GM19351 (cell line): ENCODE results near the gene IZUMO4.
"Not testable (repeated sequence)": the region's sequence is repeated elsewhere in the genome, so short reads cannot be mapped to it uniquely, and the experiment has no call there.

ENCODE experiments used
- ATAC-seq: cut with Tn5 transposase; IDR thresholded peaks from one replicate; pipeline ENCODE4 v1.9.1; 2021; ENCODE audit warnings: mild to moderate bottlenecking, moderate library complexity; ENCODE audit not compliant: unreplicated experiment

The IZUMO4 gene

GRCh38 chr19:2122251-2122650, 25.5 kb downstream of the IZUMO4 start:
- no peak for ATAC-seq

- no peak for ATAC-seq
These were observed 26.3 kb downstream of the IZUMO4 start for GRCh38 chr19:2122982-2123381.

- ATAC-seq: no peak
These were observed 27.1 kb downstream of the IZUMO4 start for GRCh38 chr19:2123682-2124387.

- ATAC-seq: no peak
These were observed 30.3 kb downstream of the IZUMO4 start for GRCh38 chr19:2126879-2127518.

GRCh38 chr19:2127758-2128157, 31.0 kb downstream of the IZUMO4 start:
- ATAC-seq: no peak

- not testable (repeated sequence) for ATAC-seq
These were observed 31.5 kb downstream of the IZUMO4 start for GRCh38 chr19:2128252-2128651.

- ATAC-seq: no peak
These were observed 32.3 kb downstream of the IZUMO4 start for GRCh38 chr19:2129022-2129421.

GRCh38 chr19:2129486-2129885, 32.8 kb downstream of the IZUMO4 start:
- ATAC-seq: no peak

- ATAC-seq: no peak
These were observed 33.4 kb downstream of the IZUMO4 start for GRCh38 chr19:2129892-2130770.

- ATAC-seq: not testable (repeated sequence)
These were observed 34.6 kb downstream of the IZUMO4 start for GRCh38 chr19:2131012-2131975.

GRCh38 chr19:2132191-2132590, 35.5 kb downstream of the IZUMO4 start:
- ATAC-seq: no peak

GRCh38 chr19:2132731-2133490, 36.2 kb downstream of the IZUMO4 start:
- no peak for ATAC-seq

GRCh38 chr19:2135474-2136402, 39.0 kb downstream of the IZUMO4 start:
- ATAC-seq: no peak

- ATAC-seq: no peak
These were observed 40.1 kb downstream of the IZUMO4 start for GRCh38 chr19:2136796-2137195.

- no peak for ATAC-seq
These were observed 41.5 kb downstream of the IZUMO4 start for GRCh38 chr19:2138061-2138728.

- ATAC-seq: no peak
These were observed 42.8 kb downstream of the IZUMO4 start for GRCh38 chr19:2139385-2140137.

- ATAC-seq: no peak
These were observed 43.4 kb downstream of the IZUMO4 start for GRCh38 chr19:2140138-2140569.
